Dedifferentiated amniotic fluid mesenchymal stem cell (primary cell): Measurements from ENCODE around the gene RNH1.

Experiments used
- DNase-seq: peaks from one replicate; pipeline ENCODE4 v3.0.0-alpha.2; 2016; ENCODE audit errors: extremely low spot score

RNH1 gene

GRCh38 chr11:537622-538430 is 30.8 kb upstream of the RNH1 start:
- no peak for DNase-seq

GRCh38 chr11:536841-537621 is 30.0 kb upstream of the RNH1 start, which contains the start of gene LRRC56:
LRRC56 (plus strand) TSS chr11:537527; CDS start chr11:540685, 3,158 bp downstream.
- peak; percentile 43 for DNase-seq

GRCh38 chr11:535519-536454 is 28.7 kb upstream of the RNH1 start, which contains the start of gene HRAS:
HRAS (minus strand) TSS chr11:535576.
- DNase-seq = peak; percentile 88

DNA sequence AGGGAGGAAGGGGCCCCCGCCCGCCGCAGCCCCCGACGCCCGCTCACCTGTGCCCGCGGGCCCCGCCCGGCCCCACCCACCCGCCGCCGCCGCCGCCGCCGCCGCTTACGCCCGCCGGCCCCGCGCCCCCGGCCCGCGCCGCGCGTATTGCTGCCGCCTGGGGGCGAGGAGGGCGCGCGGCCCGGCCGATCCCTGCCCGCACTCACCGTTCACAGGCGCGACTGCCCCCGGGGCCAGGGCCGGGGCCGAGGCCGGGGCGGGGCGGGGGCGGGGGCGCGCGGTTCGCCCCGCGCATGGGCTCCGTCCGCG is 28.1 kb upstream of the RNH1 start:
- DNase-seq = no peak

- no peak for DNase-seq
These were observed 27.6 kb upstream of the RNH1 start for GRCh38 chr11:534396-535209.

DNA sequence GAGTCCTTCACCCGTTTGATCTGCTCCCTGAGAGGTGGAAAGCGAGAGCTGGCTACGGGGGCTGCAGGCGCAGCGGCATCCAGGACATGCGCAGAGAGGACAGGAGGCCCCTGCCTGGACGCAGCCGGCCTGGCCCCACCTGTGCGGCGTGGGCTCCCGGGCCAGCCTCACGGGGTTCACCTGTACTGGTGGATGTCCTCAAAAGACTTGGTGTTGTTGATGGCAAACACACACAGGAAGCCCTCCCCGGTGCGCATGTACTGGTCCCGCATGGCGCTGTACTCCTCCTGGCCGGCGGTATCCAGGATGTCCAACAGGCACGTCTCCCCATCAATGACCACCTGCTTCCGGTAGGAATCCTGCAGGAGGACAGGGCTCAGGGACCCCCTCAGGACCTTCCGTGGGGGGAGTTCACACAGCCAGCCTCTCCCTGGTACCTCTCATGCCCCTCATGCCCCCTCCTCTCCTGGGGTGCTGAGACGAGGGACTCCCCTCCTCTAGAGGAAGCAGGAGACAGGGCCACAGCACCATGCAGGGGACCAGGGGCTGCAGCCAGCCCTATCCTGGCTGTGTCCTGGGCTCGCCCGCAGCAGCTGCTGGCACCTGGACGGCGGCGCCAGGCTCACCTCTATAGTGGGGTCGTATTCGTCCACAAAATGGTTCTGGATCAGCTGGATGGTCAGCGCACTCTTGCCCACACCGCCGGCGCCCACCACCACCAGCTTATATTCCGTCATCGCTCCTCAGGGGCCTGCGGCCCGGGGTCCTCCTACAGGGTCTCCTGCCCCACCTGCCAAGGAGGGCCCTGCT is 26.7 kb upstream of the RNH1 start:
- no peak for DNase-seq

DNA sequence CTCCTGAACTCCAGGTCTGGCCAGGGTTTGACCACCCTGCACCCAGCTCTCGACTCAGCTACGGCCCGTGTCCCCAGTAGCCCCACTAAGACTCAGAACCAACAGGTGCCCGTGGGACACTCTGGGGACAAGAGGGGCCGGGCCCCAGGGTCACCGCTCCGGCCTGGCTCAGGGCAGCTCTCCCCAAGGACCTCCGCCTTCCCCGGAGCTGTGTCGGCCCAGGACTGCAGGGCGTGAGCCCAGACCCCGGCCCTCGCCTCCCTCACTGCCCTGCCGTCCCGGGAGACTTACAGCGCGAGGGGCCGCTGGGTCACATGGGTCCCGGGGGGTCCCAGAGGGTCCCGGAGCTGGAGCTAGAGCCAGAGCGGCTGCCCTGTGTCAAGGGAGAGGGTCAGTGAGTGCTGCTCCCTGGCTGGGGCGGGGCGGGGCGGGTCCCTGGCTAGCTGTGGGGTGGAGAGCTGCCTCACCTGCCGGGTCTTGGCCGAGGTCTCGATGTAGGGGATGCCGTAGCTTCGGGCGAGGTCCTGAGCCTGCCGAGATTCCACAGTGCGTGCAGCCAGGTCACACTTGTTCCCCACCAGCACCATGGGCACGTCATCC is 26.0 kb upstream of the RNH1 start:
- DNase-seq = no peak

GRCh38 chr11:532527-532985 is 25.5 kb upstream of the RNH1 start:
- DNase-seq = no peak

- DNase-seq = no peak
These were observed 25.0 kb upstream of the RNH1 start for GRCh38 chr11:531919-532526.

DNA sequence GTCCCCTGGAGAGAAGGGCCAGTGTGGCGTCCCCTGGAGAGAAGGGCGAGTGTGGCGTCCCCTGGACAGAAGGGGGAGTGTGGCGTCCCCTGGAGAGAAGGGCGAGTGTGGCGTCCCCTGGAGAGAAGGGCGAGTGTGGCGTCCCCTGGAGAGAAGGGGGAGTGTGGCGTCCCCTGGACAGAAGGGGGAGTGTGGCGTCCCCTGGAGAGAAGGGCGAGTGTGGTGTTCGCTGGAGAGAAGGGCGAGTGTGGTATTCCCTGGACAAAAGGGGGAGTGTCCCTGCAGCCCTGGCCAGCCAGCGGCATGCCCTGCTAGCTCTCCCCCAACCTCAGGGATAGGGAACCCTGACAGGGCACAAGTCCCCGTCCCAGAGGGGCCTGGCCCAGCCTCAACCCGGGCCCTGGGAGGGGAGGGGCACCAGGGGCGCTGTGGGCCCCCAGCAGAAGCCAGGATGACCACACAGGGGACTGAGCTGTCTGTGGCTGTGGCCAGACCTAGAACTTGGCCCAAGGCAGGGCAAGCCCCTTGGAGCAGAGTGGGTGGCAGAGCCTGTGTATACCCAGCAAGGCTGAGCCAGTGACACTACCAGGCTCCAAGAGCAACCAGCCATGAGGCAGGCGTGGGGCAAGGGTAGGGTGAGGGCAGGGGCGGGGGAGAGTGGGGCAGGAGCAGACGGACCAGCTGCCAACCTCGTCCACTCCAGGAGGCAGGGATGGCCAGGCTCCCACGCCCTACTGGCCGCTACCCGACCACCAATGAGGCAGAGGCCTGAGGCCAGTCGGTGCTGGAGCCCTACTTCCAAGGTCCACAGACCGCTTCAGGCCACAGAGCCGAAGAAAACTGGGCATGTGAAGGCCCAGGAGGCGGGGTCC is 24.2 kb upstream of the RNH1 start:
- DNase-seq = no peak

- no peak for DNase-seq
These were observed 22.8 kb upstream of the RNH1 start for GRCh38 chr11:529728-530411.

GRCh38 chr11:528815-529727 is 22.0 kb upstream of the RNH1 start:
- DNase-seq = no peak

GRCh38 chr11:528166-528814 is 21.2 kb upstream of the RNH1 start:
- no peak for DNase-seq

GRCh38 chr11:526192-526591 is 19.1 kb upstream of the RNH1 start:
- no peak for DNase-seq

DNA sequence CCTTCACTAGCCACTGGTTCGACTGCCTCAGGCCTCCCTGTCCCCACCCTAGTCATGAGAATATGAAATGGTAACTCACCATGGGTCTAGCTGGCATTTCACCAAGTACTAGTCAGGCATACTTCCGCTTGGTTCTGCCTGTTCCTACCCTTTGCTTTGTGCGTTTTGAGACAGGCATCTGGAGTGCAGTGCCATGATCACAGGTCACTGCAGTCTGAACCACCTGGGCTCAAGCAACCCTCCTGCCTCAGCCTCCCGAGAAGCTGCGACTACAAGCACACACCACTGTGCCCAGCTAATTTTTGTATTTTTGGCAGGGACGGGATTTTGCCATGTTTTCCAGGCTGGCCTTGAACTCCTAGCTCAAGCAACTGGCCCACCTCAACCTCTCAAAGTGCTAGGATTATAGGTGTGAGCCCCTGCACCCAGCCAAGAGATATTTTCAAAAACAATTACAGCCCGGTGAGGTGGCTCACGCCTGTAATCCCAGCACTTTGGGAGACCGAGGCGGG is 14.2 kb upstream of the RNH1 start:
- DNase-seq = no peak
